ENCODE data around the gene PPIL1. TPM values are rescaled to one million over a fixed set of nuclear protein-coding genes. Genes with fewer than 3 reads are reported as not detected.

The PPIL1 gene
- total and polyA plus RNA-seq, 10 of the 15 experiments (the other 5 are each of a cell fraction or from before 2014, with no cell fraction given), result 39.5 to 95.8 (median 70.5) TPM

GRCh38 chr6:36845233-36845632 lies 29.4 kb downstream of the PPIL1 start:
- ATAC-seq, result no peak
- in situ Hi-C loops (cut with MboI), result no loop called here
- RAD21 ChIA-PET (ENCODE audit: unreplicated experiment), result no interaction called here

More at GRCh38 chr6:36845233-36845632, 29.4 kb downstream of the PPIL1 start:
- CTCF ChIA-PET, result interaction anchor here (0.7 to 2.1 kb wide), 3 partner anchors 8 to 79 kb away, joined by 3 to 5 read pairs (median 4); partner anchors contain the start of gene C6orf89
- WGBS (ENCODE audit: insufficient coverage, insufficient replicate concordance, low lambda C conversion rate, missing lambda C conversion rate), result 32% methylated on average over 4 of the region's 4 CpGs
- Histone ChIP-seq H3K79me2 (ENCODE audit: control insufficient read depth, insufficient read depth, low read length) (no peaks in the 10 kb centered on the region), H3K27me3 (replicated peaks in 1 of 2; ENCODE audit: control insufficient read depth in 2 of 2, insufficient read depth in 2 of 2, low read length in 1 of 2) (peaks cover 0 to 7% of the 10 kb centered on the region in 2 experiments; a peak in 2 of 4 replicates), H3K4me1 (ENCODE audit: control insufficient read depth, insufficient read depth, low read length) (0 out of 2 replicates have a peak, but pooled peaks cover 2% of the 10 kb centered on the region), H3K4me3 (no peak overlapping the region), H3K27ac (ENCODE audit: control insufficient read depth, insufficient read depth) (no peak overlapping the region), H3K9ac (ENCODE audit: control insufficient read depth, insufficient read depth, low read length) (no peak overlapping the region), H2AFZ (ENCODE audit: control insufficient read depth, low read depth, low read length) (no peak overlapping the region), H4K20me1 (ENCODE audit: control insufficient read depth, insufficient read depth) (no peaks in the 10 kb centered on the region), H3K36me3 (ENCODE audit: control insufficient read depth in 2 of 2, insufficient read depth in 2 of 2, low read length in 1 of 2) (no peaks in the 10 kb centered on the region), H3K4me2 (ENCODE audit: control insufficient read depth, insufficient read depth) (no peak overlapping the region), H3K9me3 (replicated peaks; ENCODE audit: control insufficient read depth, insufficient read depth, low read length) (no peaks in the 10 kb centered on the region; the same call in 2 of the 3 replicates)
- TF ChIP-seq, protein P1, sequence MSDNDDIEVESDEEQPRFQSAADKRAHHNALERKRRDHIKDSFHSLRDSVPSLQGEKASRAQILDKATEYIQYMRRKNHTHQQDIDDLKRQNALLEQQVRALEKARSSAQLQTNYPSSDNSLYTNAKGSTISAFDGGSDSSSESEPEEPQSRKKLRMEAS (IDR thresholded peaks at IDR 0.05; ENCODE audit: low read depth, low read length), result no peak
- no peak for TF ChIP-seq POLR2A (IDR thresholded peaks at IDR 0.05; ENCODE audit: low read depth, low read length)
- TF ChIP-seq BHLHE40 (IDR thresholded peaks at IDR 0.05; ENCODE audit: borderline replicate concordance in 1 of 2, low read depth in 2 of 2, low read length in 1 of 2), result no peak
- no peak for TF ChIP-seq IKZF1 (conservative IDR thresholded peaks at IDR 0.05)
- TF ChIP-seq KAT2A (conservative IDR thresholded peaks at IDR 0.05; ENCODE audit: control insufficient read depth, low read depth, low read length), result no peak
- no peak for TF ChIP-seq SUZ12 (IDR thresholded peaks at IDR 0.05; ENCODE audit: unreplicated experiment)
- no peak for TF ChIP-seq PML (IDR thresholded peaks at IDR 0.05; ENCODE audit: low read length)
- no peak for TF ChIP-seq KLF5 (IDR thresholded peaks at IDR 0.05; ENCODE audit: partially characterized antibody)
- TF ChIP-seq IKZF2 (IDR thresholded peaks at IDR 0.05), result no peak
- no peak for TF ChIP-seq CBX5 (IDR thresholded peaks at IDR 0.05; ENCODE audit: low read depth)
- TF ChIP-seq, protein P2, sequence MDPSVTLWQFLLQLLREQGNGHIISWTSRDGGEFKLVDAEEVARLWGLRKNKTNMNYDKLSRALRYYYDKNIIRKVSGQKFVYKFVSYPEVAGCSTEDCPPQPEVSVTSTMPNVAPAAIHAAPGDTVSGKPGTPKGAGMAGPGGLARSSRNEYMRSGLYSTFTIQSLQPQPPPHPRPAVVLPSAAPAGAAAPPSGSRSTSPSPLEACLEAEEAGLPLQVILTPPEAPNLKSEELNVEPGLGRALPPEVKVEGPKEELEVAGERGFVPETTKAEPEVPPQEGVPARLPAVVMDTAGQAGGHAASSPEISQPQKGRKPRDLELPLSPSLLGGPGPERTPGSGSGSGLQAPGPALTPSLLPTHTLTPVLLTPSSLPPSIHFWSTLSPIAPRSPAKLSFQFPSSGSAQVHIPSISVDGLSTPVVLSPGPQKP (IDR thresholded peaks at IDR 0.05; ENCODE audit: low read depth, low read length), result no peak
- no peak for TF ChIP-seq E2F4 (IDR thresholded peaks at IDR 0.05; ENCODE audit: low read depth, low read length)
- intact Hi-C loops (cut with micrococcal nuclease; ENCODE audit: unreplicated experiment), result no loop called here
- SMC1A ChIA-PET (ENCODE audit: uncharacterized antibody, unreplicated experiment), result no interaction called here
- BruUV-seq (replicated peaks), result no TSS peak
- no peak for FAIRE-seq
- POLR2A ChIA-PET, result no interaction called here
- DNase-seq (ENCODE audit: low read depth, low spot score), result no peak

All from GM12878 (cell line).